Spinal cord (tissue), 10 donors: ENCODE measurements around the gene GLRA2. TPM values are rescaled to one million over a fixed set of nuclear protein-coding genes. Genes with fewer than 3 reads are reported as not detected.
"Not testable (repeated sequence)": the region's sequence is repeated elsewhere in the genome, so short reads cannot be mapped to it uniquely, and the experiment has no call there.

Experiments used
- DNase-seq, 6 donors: peaks; one replicate each; pipeline versions ENCODE4 v3.0.0 to v3.0.0-alpha.2; 2013 to 2015; ENCODE audit warnings: low spot score in 6 of 6, low read depth in 4 of 6
- H3K27ac ChIP-seq: one replicate; pipeline ENCODE4 v1.5.1; 2013; ENCODE audit warnings: low read depth, low read length, control low read depth
- H3K27me3 ChIP-seq: one replicate; pipeline ENCODE4 v1.6.1; 2013; ENCODE audit warnings: low read length; ENCODE audit not compliant: control insufficient read depth, insufficient read depth
- H3K36me3 ChIP-seq: one replicate; pipeline ENCODE4 v1.6.1; 2013; ENCODE audit warnings: low read length; ENCODE audit not compliant: control insufficient read depth, insufficient read depth
- H3K4me1 ChIP-seq: one replicate; pipeline ENCODE4 v1.6.1; 2013; ENCODE audit warnings: low read length; ENCODE audit not compliant: control insufficient read depth, insufficient read depth
- H3K4me3 ChIP-seq: one replicate; pipeline ENCODE4 v1.5.1; 2013; ENCODE audit warnings: low read depth, low read length, control low read depth
- H3K9me3 ChIP-seq: one replicate; pipeline ENCODE4 v1.6.1; 2013; ENCODE audit warnings: low read length; ENCODE audit not compliant: control insufficient read depth, insufficient read depth
- WGBS: methylation state at CpG from one replicate; pipeline ENCODE4 v1.1.5; 2013; ENCODE audit warnings: missing lambda C conversion rate; ENCODE audit not compliant: insufficient coverage; 5-methylcytosine and 5-hydroxymethylcytosine counted together
- polyA plus RNA-seq, 2 donors: library from polyadenylated mRNA; unstranded; fragments of 120-200 nt; gene quantifications; one replicate each; pipeline ENCODE4 v1.2.1, GENCODE V29; 2013; ENCODE audit not compliant: insufficient read length in 2 of 2
- total RNA-seq, 2 donors: library from RNA; depleted of rRNA in 1 of 2; stranded (reverse); fragments of 120-200 nt in 1 of 2; fragments of >200 nt in 1 of 2; gene quantifications; one replicate each; pipeline versions ENCODE4 v1.2.3 to v1.2.4, GENCODE V29; 2013 to 2014
- donor health status: healthy.

GLRA2 gene
- total and polyA plus RNA-seq, 4 donors: 14.4 to 53.7 (median 50.8) TPM

- H3K36me3 ChIP-seq: no peaks in the 10 kb centered on the region
- peaks cover 1% of the 10 kb centered on the region for H3K9me3 ChIP-seq
- peak in 5 of 6 donors; percentile 7 to 51 (median 14) for DNase-seq
- 50% methylated on average over 1 of the region's 2 CpGs for WGBS
- no peak overlapping the region for H3K27ac ChIP-seq
- no peaks in the 10 kb centered on the region for H3K27me3 ChIP-seq
- no peak overlapping the region for H3K4me3 ChIP-seq
- H3K4me1 ChIP-seq: no peaks in the 10 kb centered on the region
Measured at GRCh38 chrX:14584548-14584947, 55.2 kb downstream of the GLRA2 start.

GRCh38 chrX:14590216-14590615 lies 60.9 kb downstream of the GLRA2 start:
- WGBS: no CpG with 5 or more reads among the region's 2 CpGs
- Histone ChIP-seq H3K4me1 (no peaks in the 10 kb centered on the region), H3K36me3 (no peaks in the 10 kb centered on the region), H3K4me3 (no peak overlapping the region), H3K27me3 (peaks cover under 1% of the 10 kb centered on the region), H3K9me3 (peaks cover 1% of the 10 kb centered on the region), H3K27ac (no peak overlapping the region)
- DNase-seq: no peak

GRCh38 chrX:14590693-14591424 lies 61.5 kb downstream of the GLRA2 start:
- 51% methylated on average over 6 of the region's 7 CpGs for WGBS
- Histone ChIP-seq H3K4me3 (no peak overlapping the region), H3K9me3 (peaks cover 1% of the 10 kb centered on the region), H3K27me3 (peaks cover 2% of the 10 kb centered on the region), H3K27ac (no peak overlapping the region), H3K36me3 (no peaks in the 10 kb centered on the region), H3K4me1 (no peaks in the 10 kb centered on the region)
- DNase-seq: peak in 1 of 6 donors; percentile 40

GRCh38 chrX:14591976-14592375 lies 62.6 kb downstream of the GLRA2 start:
- DNase-seq: no peak
- H3K4me3 ChIP-seq: no peak overlapping the region
- H3K36me3 ChIP-seq: no peaks in the 10 kb centered on the region
- H3K4me1 ChIP-seq: no peaks in the 10 kb centered on the region
- H3K27me3 ChIP-seq: peaks cover 3% of the 10 kb centered on the region
- H3K27ac ChIP-seq: no peak overlapping the region
- no CpG with 5 or more reads among the region's 2 CpGs for WGBS
- peaks cover 1% of the 10 kb centered on the region for H3K9me3 ChIP-seq

GRCh38 chrX:14594521-14594920 lies 65.2 kb downstream of the GLRA2 start:
- Histone ChIP-seq H3K27ac (no peak overlapping the region), H3K4me3 (no peak overlapping the region), H3K36me3 (no peaks in the 10 kb centered on the region), H3K4me1 (no peaks in the 10 kb centered on the region), H3K27me3 (peaks cover 12% of the 10 kb centered on the region), H3K9me3 (no peaks in the 10 kb centered on the region)
- DNase-seq: peak in 1 of 6 donors; percentile 47

GRCh38 chrX:14598330-14598729 lies 69.0 kb downstream of the GLRA2 start:
- Histone ChIP-seq H3K27me3 (peaks cover 15% of the 10 kb centered on the region), H3K9me3 (no peaks in the 10 kb centered on the region), H3K4me3 (no peak overlapping the region), H3K27ac (no peak overlapping the region), H3K4me1 (no peaks in the 10 kb centered on the region), H3K36me3 (no peaks in the 10 kb centered on the region)
- WGBS: no CpG with 5 or more reads among the region's 3 CpGs
- no peak for DNase-seq

- no peaks in the 10 kb centered on the region for H3K4me1 ChIP-seq
- DNase-seq: peak in 2 of 6 donors; percentile 28 to 46
- no peak overlapping the region for H3K27ac ChIP-seq
- no peaks in the 10 kb centered on the region for H3K36me3 ChIP-seq
- H3K9me3 ChIP-seq: no peaks in the 10 kb centered on the region
- H3K27me3 ChIP-seq: no peaks in the 10 kb centered on the region
- 72% methylated on average over 3 of the region's 3 CpGs for WGBS
- H3K4me3 ChIP-seq: no peak overlapping the region
Measured at GRCh38 chrX:14607446-14607985, 78.2 kb downstream of the GLRA2 start.

- no CpG with 5 or more reads among the region's 5 CpGs for WGBS
- H3K27ac ChIP-seq, H3K9me3 ChIP-seq, H3K4me3 ChIP-seq, DNase-seq, H3K27me3 ChIP-seq, H3K4me1 ChIP-seq, H3K36me3 ChIP-seq: not testable (repeated sequence)
Measured at GRCh38 chrX:14612450-14612849, 83.1 kb downstream of the GLRA2 start.

GRCh38 chrX:14616301-14616700 lies 87.0 kb downstream of the GLRA2 start:
- Histone ChIP-seq H3K27me3 (no peaks in the 10 kb centered on the region), H3K36me3 (no peaks in the 10 kb centered on the region), H3K4me1 (no peaks in the 10 kb centered on the region), H3K9me3 (no peaks in the 10 kb centered on the region), H3K27ac (no peak overlapping the region), H3K4me3 (no peak overlapping the region)
- WGBS: no CpG with 5 or more reads among the region's 4 CpGs
- peak in 1 of 6 donors; percentile 7 for DNase-seq

- no peaks in the 10 kb centered on the region for H3K4me1 ChIP-seq
- no peaks in the 10 kb centered on the region for H3K27me3 ChIP-seq
- no peak overlapping the region for H3K4me3 ChIP-seq
- H3K27ac ChIP-seq: no peak overlapping the region
- no peaks in the 10 kb centered on the region for H3K9me3 ChIP-seq
- WGBS: 36% methylated on average over 2 of the region's 4 CpGs
- peak in 1 of 6 donors; percentile 56 for DNase-seq
- H3K36me3 ChIP-seq: no peaks in the 10 kb centered on the region
Measured at GRCh38 chrX:14616836-14617235, 87.5 kb downstream of the GLRA2 start.
